B cell (primary cell): ENCODE results near the gene PDZD4. TPM values are rescaled to one million over a fixed set of nuclear protein-coding genes. Genes with fewer than 3 reads are reported as not detected.

ENCODE experiments used
- ATAC-seq: fragments of 200-7000 bp; cut with Tn5 transposase; one replicate; pipeline ENCODE4 v1.10.0; 2021; ENCODE audit warnings: low read depth, mild to moderate bottlenecking, moderate number of reproducible peaks, moderate library complexity
- CTCF ChIA-PET: fragments of 350-600 bp; sonication (Branson Sonifier 250); formaldehyde crosslinking; loops from one replicate; lab custom pipeline; 2021; ENCODE audit warnings: antibody characterized with exemption, inconsistent platforms; lab: Charles Lee
- POLR2A ChIA-PET: fragments of 350-600 bp; sonication (Branson Sonifier 250); formaldehyde crosslinking; loops from one replicate; lab custom pipeline; 2021; ENCODE audit warnings: antibody characterized with exemption; lab: Charles Lee
- DNase-seq: peaks from one replicate; pipeline ENCODE4 v3.0.0; 2013
- H2AFZ ChIP-seq: 2 replicates; pipeline ENCODE4 v1.6.1; 2012; ENCODE audit warnings: mild to moderate bottlenecking, low read depth, low read length; ENCODE audit not compliant: insufficient read depth, poor library complexity, severe bottlenecking
- H3K27ac ChIP-seq, 2 donors: 1 replicate in 1 of 2; 2 replicates in 1 of 2; pipeline ENCODE4 v1.5.1; 2012 to 2013; ENCODE audit warnings: low read length in 2 of 2, mild to moderate bottlenecking in 2 of 2, moderate library complexity in 1 of 2
- H3K27me3 ChIP-seq, 4 experiments: fragments of 200-600 bp in 1 of 4; sonication (generic) in 1 of 4; replicated peaks in 1 of 4; 1 replicate in 2 of 4; 2 replicates in 2 of 4; pipeline versions ENCODE4 v1.6.1 to v1.7.0; 2013 to 2016; ENCODE audit warnings: low read length in 3 of 4, mild to moderate bottlenecking in 2 of 4, mixed read lengths in 1 of 4, moderate library complexity in 1 of 4; ENCODE audit not compliant: insufficient read depth in 4 of 4, control insufficient read depth in 3 of 4; ENCODE audit errors: control extremely low read depth in 1 of 4
- H3K36me3 ChIP-seq, 2 experiments: replicated peaks in 1 of 2; 1 replicate in 1 of 2; 2 replicates in 1 of 2; pipeline versions ENCODE4 v1.6.1 to v1.7.1; 2013; ENCODE audit warnings: low read length in 1 of 2; ENCODE audit not compliant: insufficient read depth in 2 of 2, control insufficient read depth in 1 of 2; ENCODE audit errors: control extremely low read depth in 1 of 2, extremely low read depth in 1 of 2
- H3K4me1 ChIP-seq, 2 donors: fragments of 200-600 bp in 1 of 2; sonication (generic) in 1 of 2; 1 replicate in 1 of 2; 2 replicates in 1 of 2; pipeline versions ENCODE4 v1.5.1 to v1.6.1; 2013 to 2017; ENCODE audit warnings: low read length in 2 of 2; ENCODE audit not compliant: control insufficient read depth in 2 of 2, insufficient read depth in 2 of 2
- H3K4me2 ChIP-seq: replicated peaks from 2 replicates; pipeline ENCODE3; 2012; ENCODE audit warnings: mild to moderate bottlenecking, low read depth, low read length; ENCODE audit not compliant: poor library complexity, severe bottlenecking
- H3K4me3 ChIP-seq, 5 experiments: fragments of 200-600 bp in 1 of 5; sonication (generic) in 1 of 5; 1 replicate in 3 of 5; 2 replicates in 2 of 5; pipeline versions ENCODE4 v1.5.1 to v1.7.0; 2011 to 2016; ENCODE audit warnings: low read length in 4 of 5, mild to moderate bottlenecking in 4 of 5, low read depth in 2 of 5, control low read depth in 1 of 5, moderate library complexity in 1 of 5; ENCODE audit not compliant: insufficient read depth in 1 of 5; ENCODE audit errors: control extremely low read depth in 1 of 5, extremely low read depth in 1 of 5
- H3K79me2 ChIP-seq: fragments of 200-600 bp; sonication (generic); one replicate; pipeline ENCODE4 v1.6.0; 2016; ENCODE audit warnings: low read length; ENCODE audit not compliant: control insufficient read depth, insufficient read depth
- H3K9ac ChIP-seq: fragments of 200-600 bp; sonication (generic); 2 replicates; pipeline ENCODE4 v1.6.1; 2017; ENCODE audit warnings: mild to moderate bottlenecking, low read length, moderate library complexity
- H3K9me3 ChIP-seq, 3 donors: one replicate each; pipeline versions ENCODE4 v1.6.1 to v1.7.1; 2013; ENCODE audit warnings: low read length in 2 of 3; ENCODE audit not compliant: control insufficient read depth in 2 of 3, insufficient read depth in 1 of 3; ENCODE audit errors: control extremely low read depth in 1 of 3
- H4K20me1 ChIP-seq: 2 replicates; pipeline ENCODE4 v1.6.0; 2012; ENCODE audit warnings: mild to moderate bottlenecking, low read length; ENCODE audit not compliant: insufficient read depth, control insufficient read depth, poor library complexity, severe bottlenecking
- H3K27ac Mint-ChIP-seq: one replicate; pipeline ENCODE4 v1.8.0; 2021; ENCODE audit warnings: mixed read lengths
- H3K27me3 Mint-ChIP-seq: one replicate; pipeline ENCODE4 v1.8.0; 2021; ENCODE audit warnings: mixed read lengths
- H3K4me1 Mint-ChIP-seq: one replicate; pipeline ENCODE4 v1.8.0; 2021; ENCODE audit warnings: mixed read lengths
- H3K4me3 Mint-ChIP-seq: one replicate; pipeline ENCODE4 v1.8.0; 2021; ENCODE audit warnings: mixed read lengths
- H3K9me3 Mint-ChIP-seq: one replicate; pipeline ENCODE4 v1.8.0; 2022; ENCODE audit warnings: mixed read lengths; ENCODE audit not compliant: insufficient read depth
- CTCF ChIP-seq: fragments of 200-600 bp; IDR thresholded peaks from one replicate; pipeline ENCODE4 v1.8.0; 2022; ENCODE audit warnings: antibody characterized with exemption, mild to moderate bottlenecking
- EZH2 ChIP-seq: IDR thresholded peaks from 2 replicates; pipeline ENCODE4 v1.6.1; 2012; ENCODE audit warnings: borderline replicate concordance, low read depth, mild to moderate bottlenecking, moderate library complexity, low read length; ENCODE audit not compliant: insufficient read depth, poor library complexity, severe bottlenecking
- WGBS: methylation state at CpG from one replicate; pipeline ENCODE4 v1.1.5; 2013; ENCODE audit warnings: missing lambda C conversion rate; ENCODE audit not compliant: insufficient coverage; 5-methylcytosine and 5-hydroxymethylcytosine counted together
- intact Hi-C: fragments of 100-400 bp; cut with micrococcal nuclease; formaldehyde crosslinking; loops from one replicate; pipeline ENCODE4 v1.10.0; 2022
- polyA plus RNA-seq: library from polyadenylated mRNA; depleted of rRNA; stranded (reverse); fragments of >200 nt; gene quantifications from 2 replicates; pipeline ENCODE4 v1.2.3, GENCODE V29; 2012
- total RNA-seq, 2 donors: library from RNA; stranded (reverse); fragments of 120-200 nt in 1 of 2; gene quantifications; 1 replicate in 1 of 2; 2 replicates in 1 of 2; pipeline versions ENCODE4 v1.2.3 to v1.2.4, GENCODE V29; 2013 to 2022

Gene PDZD4
- total and polyA plus RNA-seq, 2 donors (not counting 1 experiment from before 2014, with no cell fraction given): 0.36 TPM; not detected in 1

GRCh38 chrX:153775293-153776119, 54.8 kb downstream of the PDZD4 start:
- Histone ChIP-seq H3K4me1 (no peaks in the 10 kb centered on the region), H3K27me3 (peaks cover 0 to 2% (median 0%) of the 10 kb centered on the region in 4 experiments), H2AFZ (no peak overlapping the region), H3K9ac (no peak overlapping the region), H3K4me2 (no peak overlapping the region), H3K9me3 (no peaks in the 10 kb centered on the region), H3K4me3 (no peak overlapping the region), H4K20me1 (no peaks in the 10 kb centered on the region), H3K79me2 (no peaks in the 10 kb centered on the region), H3K36me3 (no peaks in the 10 kb centered on the region), H3K27ac (no peak overlapping the region)
- 96% methylated on average over 22 of the region's 42 CpGs for WGBS
- Mint-ChIP-seq H3K27ac (no peak overlapping the region), H3K27me3 (peaks cover 7% of the 10 kb centered on the region), H3K9me3 (no peaks in the 10 kb centered on the region), H3K4me3 (no peak overlapping the region), H3K4me1 (peaks cover 4% of the 10 kb centered on the region)
- intact Hi-C loops: no loop called here
- ATAC-seq (no peak), DNase-seq (no peak)
- POLR2A ChIA-PET: no interaction called here
- CTCF ChIA-PET: no interaction called here
- no peak for TF ChIP-seq EZH2
- TF ChIP-seq CTCF: no peak

GRCh38 chrX:153774576-153775292, 55.6 kb downstream of the PDZD4 start:
- H3K36me3 ChIP-seq: no peaks in the 10 kb centered on the region
- Mint-ChIP-seq H3K27me3 (peaks cover under 1% of the 10 kb centered on the region), H3K9me3 (no peaks in the 10 kb centered on the region), H3K4me1 (no peaks in the 10 kb centered on the region), H3K27ac (no peak overlapping the region), H3K4me3 (no peak overlapping the region)
- no peak overlapping the region for H3K4me2 ChIP-seq
- no peaks in the 10 kb centered on the region for H3K9me3 ChIP-seq
- no peak overlapping the region for H3K4me3 ChIP-seq
- H3K4me1 ChIP-seq: no peaks in the 10 kb centered on the region
- ATAC-seq (no peak), DNase-seq (no peak)
- no peaks in the 10 kb centered on the region for H4K20me1 ChIP-seq
- CTCF ChIA-PET: no interaction called here
- no peak overlapping the region for H3K27ac ChIP-seq
- intact Hi-C loops: no loop called here
- POLR2A ChIA-PET: no interaction called here
- no peaks in the 10 kb centered on the region for H3K79me2 ChIP-seq
- peaks cover 0 to 2% (median 0%) of the 10 kb centered on the region in 4 experiments for H3K27me3 ChIP-seq
- TF ChIP-seq CTCF (no peak), EZH2 (no peak)
- over 99% methylated on average over 19 of the region's 37 CpGs for WGBS
- no peak overlapping the region for H2AFZ ChIP-seq
- no peak overlapping the region for H3K9ac ChIP-seq
